Astrocyte (in vitro differentiated cells and primary cell): ENCODE data around the gene FAM180B.

Experiments used
- EZH2 ChIP-seq: IDR thresholded peaks from 2 replicates; pipeline ENCODE4 v1.6.1; 2012; ENCODE audit warnings: mild to moderate bottlenecking, low read length, inconsistent platforms; ENCODE audit not compliant: insufficient read depth
- TF ChIP-seq, protein P1 (sequence below): IDR thresholded peaks from 2 replicates; pipeline ENCODE4 v1.5.1; 2011; ENCODE audit warnings: low read depth, mild to moderate bottlenecking, inconsistent platforms, low read length, moderate library complexity; ENCODE audit not compliant: insufficient read depth

DNA sequence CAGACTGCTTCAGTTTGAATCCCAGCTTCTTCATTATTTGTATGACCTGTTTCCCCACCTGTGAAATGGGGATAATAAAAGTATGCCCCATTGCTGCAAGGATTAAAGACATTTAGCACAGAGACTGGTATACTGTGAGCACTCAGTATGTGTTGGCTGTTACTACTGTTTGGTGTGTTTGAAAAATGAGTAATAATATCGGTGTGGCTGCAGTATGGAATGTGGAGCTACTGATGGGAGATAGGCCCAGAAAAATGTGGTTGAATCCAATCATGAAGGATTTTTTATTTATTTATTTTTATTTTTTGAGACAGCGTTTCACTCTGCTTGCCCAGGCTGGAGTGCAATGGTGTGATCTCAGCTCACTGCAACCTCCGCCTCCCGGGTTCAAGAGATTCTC is 16.8 kb downstream of the FAM180B start:
- TF ChIP-seq, protein P1, sequence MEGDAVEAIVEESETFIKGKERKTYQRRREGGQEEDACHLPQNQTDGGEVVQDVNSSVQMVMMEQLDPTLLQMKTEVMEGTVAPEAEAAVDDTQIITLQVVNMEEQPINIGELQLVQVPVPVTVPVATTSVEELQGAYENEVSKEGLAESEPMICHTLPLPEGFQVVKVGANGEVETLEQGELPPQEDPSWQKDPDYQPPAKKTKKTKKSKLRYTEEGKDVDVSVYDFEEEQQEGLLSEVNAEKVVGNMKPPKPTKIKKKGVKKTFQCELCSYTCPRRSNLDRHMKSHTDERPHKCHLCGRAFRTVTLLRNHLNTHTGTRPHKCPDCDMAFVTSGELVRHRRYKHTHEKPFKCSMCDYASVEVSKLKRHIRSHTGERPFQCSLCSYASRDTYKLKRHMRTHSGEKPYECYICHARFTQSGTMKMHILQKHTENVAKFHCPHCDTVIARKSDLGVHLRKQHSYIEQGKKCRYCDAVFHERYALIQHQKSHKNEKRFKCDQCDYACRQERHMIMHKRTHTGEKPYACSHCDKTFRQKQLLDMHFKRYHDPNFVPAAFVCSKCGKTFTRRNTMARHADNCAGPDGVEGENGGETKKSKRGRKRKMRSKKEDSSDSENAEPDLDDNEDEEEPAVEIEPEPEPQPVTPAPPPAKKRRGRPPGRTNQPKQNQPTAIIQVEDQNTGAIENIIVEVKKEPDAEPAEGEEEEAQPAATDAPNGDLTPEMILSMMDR, result no peak
- TF ChIP-seq EZH2, result no peak
